ENCODE data around the gene RPTN. TPM values are rescaled to one million over a fixed set of nuclear protein-coding genes. Genes with fewer than 3 reads are reported as not detected.

Gene RPTN
- total and polyA plus RNA-seq, 3 experiments from 2014 or later: not detected

GRCh38 chr1:152188673-152189591 lies 29.9 kb upstream of the RPTN start:
- Histone ChIP-seq H3K36me3 (ENCODE audit: insufficient read depth, low read length) (no peaks in the 10 kb centered on the region), H3K4me1 (ENCODE audit: insufficient read depth, low read length) (peaks cover 5% of the 10 kb centered on the region), H3K4me3 (ENCODE audit: low read length) (peak overlapping the region; percentile 57), H3K27ac (ENCODE audit: low read depth, low read length) (no peak overlapping the region), H3K9me3 (ENCODE audit: low read length) (no peaks in the 10 kb centered on the region), H3K27me3 (ENCODE audit: insufficient read depth, low read length, poor library complexity, severe bottlenecking) (no peaks in the 10 kb centered on the region)
- Mint-ChIP-seq H3K9me3 (no peaks in the 10 kb centered on the region), H3K27me3 (peaks cover 2 to 3% of the 10 kb centered on the region in 2 donors), H3K4me1 (peaks cover 5 to 15% (median 10%) of the 10 kb centered on the region in 3 donors), H3K36me3 (no peaks in the 10 kb centered on the region), H3K27ac (peak overlapping the region in 5 of 8 donors; percentile 32 to 75 (median 62)), H3K4me3 (peak overlapping the region; percentile 78 to 91 (median 84))
- ChIA-PET CTCF (interaction anchor here (0.7 to 9.2 kb wide), 23 partner anchors 9 to 285 kb away, joined by 3 to 146 read pairs (median 5); no protein-coding TSS in a partner anchor), POLR2A (interaction anchor here (1.1 kb wide), 1 partner anchor 270 kb away, joined by 6 read pairs; no protein-coding TSS in a partner anchor)
- DNase-seq: peak; percentile 62 to 84 (median 65)

GRCh38 chr1:152186556-152187285 lies 27.7 kb upstream of the RPTN start:
- H3K27me3 ChIP-seq (ENCODE audit: insufficient read depth, low read length, poor library complexity, severe bottlenecking): no peaks in the 10 kb centered on the region
- no peaks in the 10 kb centered on the region for H3K36me3 ChIP-seq (ENCODE audit: insufficient read depth, low read length)
- peaks cover 3 to 9% of the 10 kb centered on the region in 2 donors for H3K27me3 Mint-ChIP-seq
- no peaks in the 10 kb centered on the region for H3K36me3 Mint-ChIP-seq
- peak overlapping the region in 1 of 7 donors; percentile 32 for H3K4me3 Mint-ChIP-seq
- H3K27ac ChIP-seq (ENCODE audit: low read depth, low read length): no peak overlapping the region
- H3K9me3 ChIP-seq (ENCODE audit: low read length): no peaks in the 10 kb centered on the region
- peaks cover 5% of the 10 kb centered on the region for H3K4me1 ChIP-seq (ENCODE audit: insufficient read depth, low read length)
- no peak overlapping the region for H3K27ac Mint-ChIP-seq
- ChIA-PET CTCF (interaction anchor here (1.1 to 9.2 kb wide), 13 partner anchors 12 to 281 kb away, joined by 3 to 146 read pairs (median 4); no protein-coding TSS in a partner anchor), POLR2A (no interaction called here)
- H3K4me3 ChIP-seq (ENCODE audit: low read length): no peak overlapping the region
- H3K9me3 Mint-ChIP-seq: no peaks in the 10 kb centered on the region
- H3K4me1 Mint-ChIP-seq: peaks cover 5 to 15% (median 10%) of the 10 kb centered on the region in 3 donors
- DNase-seq: no peak

GRCh38 chr1:152185544-152186391 lies 26.7 kb upstream of the RPTN start:
- H3K9me3 Mint-ChIP-seq: no peaks in the 10 kb centered on the region
- DNase-seq: peak in 4 of 5 donors; percentile 14 to 64 (median 42)
- H3K4me1 ChIP-seq (ENCODE audit: insufficient read depth, low read length): peaks cover 5% of the 10 kb centered on the region
- peak overlapping the region in 3 of 8 donors; percentile 26 to 58 (median 48) for H3K27ac Mint-ChIP-seq
- CTCF ChIA-PET: interaction anchor here (0.7 to 9.2 kb wide), 16 partner anchors 9 to 282 kb away, joined by 3 to 146 read pairs (median 5); no protein-coding TSS in a partner anchor
- H3K27me3 Mint-ChIP-seq: peaks cover 1 to 9% of the 10 kb centered on the region in 2 donors
- H3K36me3 Mint-ChIP-seq: no peaks in the 10 kb centered on the region
- H3K4me3 Mint-ChIP-seq: no peak overlapping the region
- POLR2A ChIA-PET: no interaction called here
- no peak overlapping the region for H3K4me3 ChIP-seq (ENCODE audit: low read length)
- no peaks in the 10 kb centered on the region for H3K9me3 ChIP-seq (ENCODE audit: low read length)
- no peaks in the 10 kb centered on the region for H3K36me3 ChIP-seq (ENCODE audit: insufficient read depth, low read length)
- no peak overlapping the region for H3K27ac ChIP-seq (ENCODE audit: low read depth, low read length)
- H3K27me3 ChIP-seq (ENCODE audit: insufficient read depth, low read length, poor library complexity, severe bottlenecking): no peaks in the 10 kb centered on the region
- peaks cover 5 to 15% (median 10%) of the 10 kb centered on the region in 3 donors for H3K4me1 Mint-ChIP-seq

- H3K9me3 ChIP-seq (ENCODE audit: low read length): no peaks in the 10 kb centered on the region
- H3K4me1 ChIP-seq (ENCODE audit: insufficient read depth, low read length): no peaks in the 10 kb centered on the region
- H3K36me3 ChIP-seq (ENCODE audit: insufficient read depth, low read length): no peaks in the 10 kb centered on the region
- no peaks in the 10 kb centered on the region for H3K36me3 Mint-ChIP-seq
- peaks cover 2 to 9% of the 10 kb centered on the region in 2 donors for H3K27me3 Mint-ChIP-seq
- DNase-seq: no peak
- CTCF ChIA-PET: interaction anchor here (1.0 to 9.2 kb wide), 4 partner anchors 8 to 276 kb away, joined by 3 to 146 read pairs (median 76); no protein-coding TSS in a partner anchor
- H3K4me3 ChIP-seq (ENCODE audit: low read length): no peak overlapping the region
- H3K27ac Mint-ChIP-seq: no peak overlapping the region
- peaks cover 0 to 7% (median 4%) of the 10 kb centered on the region in 3 donors for H3K4me1 Mint-ChIP-seq
- H3K27me3 ChIP-seq (ENCODE audit: insufficient read depth, low read length, poor library complexity, severe bottlenecking): no peaks in the 10 kb centered on the region
- no peak overlapping the region for H3K27ac ChIP-seq (ENCODE audit: low read depth, low read length)
- POLR2A ChIA-PET: no interaction called here
- no peak overlapping the region for H3K4me3 Mint-ChIP-seq
- no peaks in the 10 kb centered on the region for H3K9me3 Mint-ChIP-seq
These were observed 23.9 kb upstream of the RPTN start for GRCh38 chr1:152182944-152183361.

GRCh38 chr1:152182431-152182830 lies 23.4 kb upstream of the RPTN start:
- Histone ChIP-seq H3K27ac (ENCODE audit: low read depth, low read length) (no peak overlapping the region), H3K36me3 (ENCODE audit: insufficient read depth, low read length) (no peaks in the 10 kb centered on the region), H3K9me3 (ENCODE audit: low read length) (no peaks in the 10 kb centered on the region), H3K27me3 (ENCODE audit: insufficient read depth, low read length, poor library complexity, severe bottlenecking) (no peaks in the 10 kb centered on the region), H3K4me3 (ENCODE audit: low read length) (no peak overlapping the region), H3K4me1 (ENCODE audit: insufficient read depth, low read length) (no peaks in the 10 kb centered on the region)
- Mint-ChIP-seq H3K4me1 (peaks cover 0 to 7% (median 4%) of the 10 kb centered on the region in 3 donors), H3K4me3 (no peak overlapping the region), H3K27me3 (peaks cover 4 to 10% of the 10 kb centered on the region in 2 donors), H3K27ac (no peak overlapping the region), H3K9me3 (no peaks in the 10 kb centered on the region), H3K36me3 (no peaks in the 10 kb centered on the region)
- DNase-seq: no peak
- ChIA-PET CTCF (interaction anchor here (1.0 to 9.2 kb wide), 3 partner anchors 132 to 276 kb away, joined by 3 to 146 read pairs (median 143); no protein-coding TSS in a partner anchor), POLR2A (no interaction called here)

GRCh38 chr1:152179566-152179965 lies 20.5 kb upstream of the RPTN start:
- CTCF ChIA-PET: interaction anchor here (1.3 kb wide), 1 partner anchor 281 kb away, joined by 3 read pairs; no protein-coding TSS in a partner anchor
- peaks cover 4 to 23% of the 10 kb centered on the region in 2 donors for H3K27me3 Mint-ChIP-seq
- no peaks in the 10 kb centered on the region for H3K27me3 ChIP-seq (ENCODE audit: insufficient read depth, low read length, poor library complexity, severe bottlenecking)
- no peak overlapping the region for H3K4me3 Mint-ChIP-seq
- no peaks in the 10 kb centered on the region for H3K36me3 ChIP-seq (ENCODE audit: insufficient read depth, low read length)
- no peaks in the 10 kb centered on the region for H3K4me1 ChIP-seq (ENCODE audit: insufficient read depth, low read length)
- H3K4me1 Mint-ChIP-seq: no peaks in the 10 kb centered on the region
- POLR2A ChIA-PET: no interaction called here
- no peak for DNase-seq
- no peak overlapping the region for H3K4me3 ChIP-seq (ENCODE audit: low read length)
- H3K9me3 Mint-ChIP-seq: peaks cover 0 to 3% (median 0%) of the 10 kb centered on the region in 5 donors
- H3K36me3 Mint-ChIP-seq: no peaks in the 10 kb centered on the region
- H3K9me3 ChIP-seq (ENCODE audit: low read length): no peaks in the 10 kb centered on the region
- H3K27ac Mint-ChIP-seq: peak overlapping the region in 1 of 8 donors; percentile 7
- no peak overlapping the region for H3K27ac ChIP-seq (ENCODE audit: low read depth, low read length)

- H3K9me3 Mint-ChIP-seq: no peaks in the 10 kb centered on the region
- DNase-seq: no peak
- H3K27ac ChIP-seq (ENCODE audit: low read depth, low read length): no peak overlapping the region
- H3K4me1 Mint-ChIP-seq: peaks cover 3 to 7% (median 5%) of the 10 kb centered on the region in 3 donors
- no peak overlapping the region for H3K4me3 ChIP-seq (ENCODE audit: low read length)
- peaks cover 0 to 2% (median 0%) of the 10 kb centered on the region in 3 donors for H3K36me3 Mint-ChIP-seq
- no peaks in the 10 kb centered on the region for H3K36me3 ChIP-seq (ENCODE audit: insufficient read depth, low read length)
- H3K4me3 Mint-ChIP-seq: no peak overlapping the region
- no peaks in the 10 kb centered on the region for H3K9me3 ChIP-seq (ENCODE audit: low read length)
- peak overlapping the region in 1 of 8 donors; percentile 31 for H3K27ac Mint-ChIP-seq
- H3K27me3 ChIP-seq (ENCODE audit: insufficient read depth, low read length, poor library complexity, severe bottlenecking): no peaks in the 10 kb centered on the region
- no peaks in the 10 kb centered on the region for H3K4me1 ChIP-seq (ENCODE audit: insufficient read depth, low read length)
- H3K27me3 Mint-ChIP-seq: peaks cover 8 to 12% of the 10 kb centered on the region in 2 donors
- CTCF ChIA-PET: no interaction called here
- POLR2A ChIA-PET: no interaction called here
These were observed 11.4 kb upstream of the RPTN start for GRCh38 chr1:152170287-152170905.
